Loucy (cell line): ENCODE measurements around the gene FUS.
"Not testable (repeated sequence)": the region's sequence is repeated elsewhere in the genome, so short reads cannot be mapped to it uniquely, and the experiment has no call there.

ENCODE experiments used
- EZH2phosphoT487 ChIP-seq: fragments of 200-600 bp; IDR thresholded peaks from 2 replicates; pipeline ENCODE4 v1.6.1; 2018; ENCODE audit warnings: antibody characterized with exemption, mild to moderate bottlenecking, moderate library complexity, borderline replicate concordance
- TF ChIP-seq, protein P1 (sequence below): fragments of 200-600 bp; sonication (generic); conservative IDR thresholded peaks from 2 replicates; pipeline ENCODE4 v1.5.1; 2014; ENCODE audit warnings: mild to moderate bottlenecking, antibody characterized with exemption, low read length

DNA sequence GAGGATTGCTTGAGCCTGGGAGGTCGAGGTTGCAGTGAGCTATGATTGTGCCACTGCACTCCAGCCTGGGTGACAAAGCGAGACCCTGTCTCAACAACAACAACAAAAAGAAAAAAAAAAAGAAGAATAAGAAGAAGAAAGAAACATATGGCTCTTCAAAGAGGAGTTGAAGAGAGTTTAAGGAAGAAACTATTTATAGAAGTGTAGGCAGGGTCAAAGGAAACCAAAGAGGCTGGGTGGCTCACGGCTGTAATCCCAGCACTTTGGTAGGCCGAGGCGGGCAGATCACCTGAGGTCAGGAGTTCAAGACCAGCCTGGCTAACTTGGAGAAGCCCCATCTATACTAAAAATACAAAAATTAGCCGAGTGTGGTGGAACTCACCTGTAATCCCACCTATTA lies 29.0 kb upstream of the FUS start:
- TF ChIP-seq, protein P1, sequence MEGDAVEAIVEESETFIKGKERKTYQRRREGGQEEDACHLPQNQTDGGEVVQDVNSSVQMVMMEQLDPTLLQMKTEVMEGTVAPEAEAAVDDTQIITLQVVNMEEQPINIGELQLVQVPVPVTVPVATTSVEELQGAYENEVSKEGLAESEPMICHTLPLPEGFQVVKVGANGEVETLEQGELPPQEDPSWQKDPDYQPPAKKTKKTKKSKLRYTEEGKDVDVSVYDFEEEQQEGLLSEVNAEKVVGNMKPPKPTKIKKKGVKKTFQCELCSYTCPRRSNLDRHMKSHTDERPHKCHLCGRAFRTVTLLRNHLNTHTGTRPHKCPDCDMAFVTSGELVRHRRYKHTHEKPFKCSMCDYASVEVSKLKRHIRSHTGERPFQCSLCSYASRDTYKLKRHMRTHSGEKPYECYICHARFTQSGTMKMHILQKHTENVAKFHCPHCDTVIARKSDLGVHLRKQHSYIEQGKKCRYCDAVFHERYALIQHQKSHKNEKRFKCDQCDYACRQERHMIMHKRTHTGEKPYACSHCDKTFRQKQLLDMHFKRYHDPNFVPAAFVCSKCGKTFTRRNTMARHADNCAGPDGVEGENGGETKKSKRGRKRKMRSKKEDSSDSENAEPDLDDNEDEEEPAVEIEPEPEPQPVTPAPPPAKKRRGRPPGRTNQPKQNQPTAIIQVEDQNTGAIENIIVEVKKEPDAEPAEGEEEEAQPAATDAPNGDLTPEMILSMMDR = not testable (repeated sequence)
- not testable (repeated sequence) for TF ChIP-seq EZH2phosphoT487
